WERI-Rb-1 (cell line): Measurements from ENCODE around the gene SMOC2.
"Not testable (repeated sequence)": the region's sequence is repeated elsewhere in the genome, so short reads cannot be mapped to it uniquely, and the experiment has no call there.

Source experiments
- DNase-seq: peaks from one replicate; pipeline ENCODE4 v3.0.0-alpha.2; 2020
- H3K27ac ChIP-seq: fragments of 250-450 bp; sonication (Bioruptor Pico); 2 replicates; pipeline ENCODE4 v1.5.1; 2020; ENCODE audit warnings: mild to moderate bottlenecking, moderate library complexity
- H3K27me3 ChIP-seq: fragments of 250-450 bp; sonication (Bioruptor Pico); 2 replicates; pipeline ENCODE4 v1.5.1; 2021; ENCODE audit warnings: mild to moderate bottlenecking, low read depth, moderate library complexity; ENCODE audit not compliant: insufficient read depth, severe bottlenecking
- H3K36me3 ChIP-seq: fragments of 250-450 bp; sonication (Bioruptor Pico); 2 replicates; pipeline ENCODE4 v1.5.1; 2020; ENCODE audit warnings: mild to moderate bottlenecking, moderate library complexity
- H3K4me3 ChIP-seq: 2 replicates; pipeline ENCODE4 v1.5.1; 2011; ENCODE audit warnings: low read depth, mild to moderate bottlenecking, control low read depth, low read length
- H3K9me3 ChIP-seq: fragments of 250-450 bp; sonication (Bioruptor Pico); 2 replicates; pipeline ENCODE4 v1.5.1; 2021; ENCODE audit warnings: mild to moderate bottlenecking, moderate library complexity; ENCODE audit not compliant: severe bottlenecking
- TF ChIP-seq, protein P1 (sequence below): IDR thresholded peaks from 2 replicates; pipeline ENCODE4 v1.5.1; 2011; ENCODE audit warnings: low read depth, mild to moderate bottlenecking, control low read depth, inconsistent platforms, low read length

Gene SMOC2

DNA sequence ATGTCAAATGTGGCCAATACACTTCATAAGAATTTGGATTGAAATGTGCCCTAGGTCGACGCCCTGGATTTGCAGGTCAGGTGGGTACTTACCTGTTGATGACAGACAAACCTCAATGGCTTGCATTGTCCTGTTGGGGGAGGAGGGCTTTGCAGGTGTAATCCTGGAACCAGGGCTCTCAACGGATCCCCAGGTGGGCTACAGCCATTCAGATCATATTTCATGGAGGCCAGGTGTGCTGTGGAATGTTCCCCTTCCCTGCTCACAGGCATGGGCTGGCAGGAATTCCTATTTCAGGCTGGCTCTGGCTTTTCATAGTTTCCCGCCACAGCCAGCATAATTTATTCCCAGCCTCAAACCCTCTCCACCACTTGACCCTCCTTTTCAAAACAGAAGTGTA is 254.7 kb downstream of the SMOC2 start:
- no peak for DNase-seq
- no peaks in the 10 kb centered on the region for H3K9me3 ChIP-seq
- TF ChIP-seq, protein P1, sequence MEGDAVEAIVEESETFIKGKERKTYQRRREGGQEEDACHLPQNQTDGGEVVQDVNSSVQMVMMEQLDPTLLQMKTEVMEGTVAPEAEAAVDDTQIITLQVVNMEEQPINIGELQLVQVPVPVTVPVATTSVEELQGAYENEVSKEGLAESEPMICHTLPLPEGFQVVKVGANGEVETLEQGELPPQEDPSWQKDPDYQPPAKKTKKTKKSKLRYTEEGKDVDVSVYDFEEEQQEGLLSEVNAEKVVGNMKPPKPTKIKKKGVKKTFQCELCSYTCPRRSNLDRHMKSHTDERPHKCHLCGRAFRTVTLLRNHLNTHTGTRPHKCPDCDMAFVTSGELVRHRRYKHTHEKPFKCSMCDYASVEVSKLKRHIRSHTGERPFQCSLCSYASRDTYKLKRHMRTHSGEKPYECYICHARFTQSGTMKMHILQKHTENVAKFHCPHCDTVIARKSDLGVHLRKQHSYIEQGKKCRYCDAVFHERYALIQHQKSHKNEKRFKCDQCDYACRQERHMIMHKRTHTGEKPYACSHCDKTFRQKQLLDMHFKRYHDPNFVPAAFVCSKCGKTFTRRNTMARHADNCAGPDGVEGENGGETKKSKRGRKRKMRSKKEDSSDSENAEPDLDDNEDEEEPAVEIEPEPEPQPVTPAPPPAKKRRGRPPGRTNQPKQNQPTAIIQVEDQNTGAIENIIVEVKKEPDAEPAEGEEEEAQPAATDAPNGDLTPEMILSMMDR = no peak
- no peaks in the 10 kb centered on the region for H3K36me3 ChIP-seq
- no peak overlapping the region for H3K4me3 ChIP-seq
- no peaks in the 10 kb centered on the region for H3K27me3 ChIP-seq
- no peak overlapping the region for H3K27ac ChIP-seq

DNA sequence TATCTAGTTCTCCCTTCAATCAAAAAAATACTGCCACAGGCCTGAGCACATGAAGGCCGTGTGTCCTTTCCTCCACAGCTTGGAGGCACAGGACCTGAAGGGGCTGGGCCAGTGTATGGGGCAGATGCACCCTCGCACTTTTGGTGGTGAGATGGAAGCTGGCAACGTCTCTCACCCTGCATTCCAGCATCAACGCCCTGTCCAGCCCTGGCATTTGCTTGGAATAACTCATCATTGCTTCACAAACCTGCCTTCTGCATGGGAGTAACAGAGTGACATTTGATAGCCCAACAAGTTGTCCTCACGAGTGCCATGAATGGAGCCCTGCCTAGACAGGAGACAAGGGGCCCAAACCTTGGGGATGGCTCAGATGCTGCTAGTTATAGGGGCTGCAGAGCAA is 257.9 kb downstream of the SMOC2 start:
- Histone ChIP-seq H3K9me3 (no peaks in the 10 kb centered on the region), H3K36me3 (no peaks in the 10 kb centered on the region), H3K4me3 (no peak overlapping the region), H3K27me3 (no peaks in the 10 kb centered on the region), H3K27ac (no peak overlapping the region)
- no peak for DNase-seq
- TF ChIP-seq, protein P1 = no peak

DNA sequence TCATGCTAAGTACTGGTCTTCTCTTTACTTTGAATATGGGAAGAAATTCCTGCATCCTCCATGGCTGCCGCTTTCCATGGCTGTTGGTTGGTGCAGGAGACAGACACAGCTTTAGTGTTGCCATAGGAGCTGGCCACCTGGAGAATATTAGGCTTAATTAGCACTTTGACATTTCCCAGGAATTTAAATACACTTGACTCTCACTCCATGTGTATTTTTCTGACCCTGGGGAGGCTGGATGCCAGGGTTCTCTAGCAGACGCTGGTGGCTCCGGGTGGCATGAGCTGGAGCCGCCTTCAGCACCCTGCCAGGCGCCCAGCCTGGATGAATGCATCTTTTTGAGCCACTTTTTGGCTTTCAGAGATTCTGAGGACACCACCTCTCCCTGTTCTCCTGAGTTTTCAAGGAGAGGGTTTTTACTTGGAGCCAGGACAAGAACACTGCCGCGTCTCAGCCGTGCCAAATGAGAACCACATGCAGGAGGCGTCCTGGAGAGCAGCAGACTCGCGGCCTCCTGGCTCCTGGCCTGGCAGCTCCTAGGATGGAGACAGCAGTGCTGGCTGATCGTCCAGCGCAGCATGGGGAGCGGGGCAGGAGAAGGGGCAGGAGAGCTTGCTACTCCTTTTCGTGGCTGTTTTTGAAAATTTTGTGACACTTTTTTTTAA is 258.8 kb downstream of the SMOC2 start:
- TF ChIP-seq, protein P1 = no peak
- Histone ChIP-seq H3K4me3 (no peak overlapping the region), H3K9me3 (no peaks in the 10 kb centered on the region), H3K27ac (no peak overlapping the region), H3K36me3 (no peaks in the 10 kb centered on the region), H3K27me3 (no peaks in the 10 kb centered on the region)
- DNase-seq = no peak

DNA sequence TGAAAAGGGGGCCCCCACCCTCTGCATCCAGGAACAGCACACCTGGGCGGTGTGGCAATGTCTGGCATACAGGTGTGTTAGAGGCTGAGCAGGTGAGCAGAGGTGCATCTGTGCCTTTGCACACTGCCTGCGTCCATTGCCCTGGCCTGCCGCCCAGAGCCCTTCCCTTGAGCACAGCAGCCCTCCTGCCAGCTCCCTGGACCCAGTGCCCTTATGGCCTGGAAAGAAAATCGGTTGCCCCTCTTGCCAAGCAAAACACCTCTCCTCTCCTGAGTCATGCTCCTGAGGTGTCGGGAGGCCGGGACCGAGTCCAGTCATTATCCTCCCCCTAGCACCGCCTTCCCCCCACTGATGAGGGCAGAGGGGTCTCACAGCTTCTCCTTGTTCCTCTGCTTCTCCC is 259.9 kb downstream of the SMOC2 start:
- DNase-seq = no peak

DNA sequence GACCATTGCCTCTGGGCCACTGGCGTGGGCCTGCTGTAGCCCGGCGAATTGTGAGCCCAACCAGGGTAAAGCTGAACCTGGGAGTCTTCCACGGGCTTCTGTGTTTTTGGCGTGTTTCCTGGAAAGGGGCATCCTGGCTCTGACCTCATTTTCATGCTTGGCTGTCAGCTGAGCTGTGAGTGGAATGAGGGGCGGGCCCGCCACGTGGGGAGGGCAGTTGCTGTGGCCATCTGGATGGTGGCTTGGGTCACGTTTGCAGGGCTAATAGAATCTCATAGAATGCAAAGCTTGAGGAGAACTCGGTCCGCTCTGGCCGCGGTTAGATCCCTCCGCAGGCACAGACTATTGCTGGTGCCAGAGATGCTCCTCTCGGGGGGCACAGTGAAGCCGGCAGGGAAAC is 263.0 kb downstream of the SMOC2 start:
- TF ChIP-seq, protein P1 = no peak
- DNase-seq = no peak
- no peaks in the 10 kb centered on the region for H3K36me3 ChIP-seq
- no peak overlapping the region for H3K27ac ChIP-seq
- no peaks in the 10 kb centered on the region for H3K27me3 ChIP-seq
- no peaks in the 10 kb centered on the region for H3K9me3 ChIP-seq
- H3K4me3 ChIP-seq = no peak overlapping the region

More for the DNA sequence above, 259.9 kb downstream of the SMOC2 start:
- H3K4me3 ChIP-seq = no peak overlapping the region
- TF ChIP-seq, protein P1 = no peak
- H3K27me3 ChIP-seq = no peaks in the 10 kb centered on the region
- no peaks in the 10 kb centered on the region for H3K9me3 ChIP-seq
- H3K36me3 ChIP-seq = no peaks in the 10 kb centered on the region
- no peak overlapping the region for H3K27ac ChIP-seq

DNA sequence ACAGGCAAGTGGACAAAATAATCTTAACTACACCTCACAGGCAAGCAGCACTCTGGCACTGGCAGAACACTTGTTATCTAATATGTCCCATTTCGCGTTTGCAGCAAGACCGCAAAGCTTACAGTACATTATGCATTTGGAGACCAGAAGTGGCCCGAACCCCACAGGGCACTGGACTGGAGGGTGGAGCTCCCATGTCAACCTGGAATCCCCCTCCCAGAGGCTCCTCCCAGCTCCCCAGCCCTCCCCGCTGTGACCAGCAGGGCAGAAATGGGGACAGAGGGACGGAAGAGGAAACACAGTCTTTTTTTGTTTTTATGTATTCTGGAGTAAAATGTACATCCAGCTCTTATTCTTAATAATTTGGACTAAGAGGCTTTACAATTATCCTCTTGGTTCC is 263.7 kb downstream of the SMOC2 start:
- no peak overlapping the region for H3K27ac ChIP-seq
- H3K9me3 ChIP-seq = no peaks in the 10 kb centered on the region
- H3K4me3 ChIP-seq = no peak overlapping the region
- H3K27me3 ChIP-seq = no peaks in the 10 kb centered on the region
- TF ChIP-seq, protein P1 = no peak
- DNase-seq = no peak
- no peaks in the 10 kb centered on the region for H3K36me3 ChIP-seq

DNA sequence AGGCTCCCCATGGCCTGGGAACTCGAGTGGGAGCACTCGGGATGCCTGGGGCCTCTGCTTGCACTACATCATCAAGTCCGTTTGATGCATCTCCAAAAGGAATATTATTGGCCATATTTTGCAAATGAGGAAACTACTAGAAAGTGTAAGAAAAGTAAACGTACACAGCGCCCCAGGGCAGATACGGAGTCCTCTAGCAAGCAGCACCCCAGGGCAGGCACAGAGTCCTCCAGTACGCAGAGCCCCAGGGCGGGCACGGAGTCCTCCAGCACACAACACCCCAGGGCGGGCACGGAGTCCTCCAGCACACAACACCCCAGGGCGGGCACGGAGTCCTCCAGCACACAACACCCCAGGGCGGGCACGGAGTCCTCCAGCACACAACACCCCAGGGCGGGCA is 264.3 kb downstream of the SMOC2 start:
- not testable (repeated sequence) for H3K36me3 ChIP-seq, H3K9me3 ChIP-seq

More for the DNA sequence above, 264.3 kb downstream of the SMOC2 start:
- H3K4me3 ChIP-seq, H3K27me3 ChIP-seq, H3K27ac ChIP-seq, DNase-seq: not testable (repeated sequence)
